Measurements from ENCODE around the gene SLC24A3.

SLC24A3 gene

DNA sequence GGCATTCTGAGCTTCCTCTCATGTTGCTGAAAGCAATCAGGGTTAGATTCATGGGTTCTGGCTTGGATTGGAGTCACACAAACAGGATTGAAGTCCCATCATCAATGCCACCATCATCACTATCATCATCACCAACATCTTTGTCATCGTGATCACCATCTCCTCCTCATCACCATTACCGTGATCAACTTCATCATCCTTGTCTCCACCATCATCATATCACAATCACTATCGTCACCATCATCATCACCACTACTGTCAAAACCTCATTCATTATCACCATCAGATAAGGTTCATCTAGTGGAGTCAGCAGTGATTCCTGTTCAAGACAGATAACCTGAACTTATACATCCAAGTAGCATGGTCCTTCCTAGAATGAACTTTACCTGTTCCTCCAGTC, 351.8 kb downstream of the SLC24A3 start:
- no peaks in the 10 kb centered on the region for H3K4me1 ChIP-seq (ENCODE audit: control insufficient read depth, insufficient read depth, low read length)
- H3K27ac ChIP-seq (ENCODE audit: extremely low read depth, low read depth, low read length), result no peak overlapping the region
- TF ChIP-seq, protein P1, sequence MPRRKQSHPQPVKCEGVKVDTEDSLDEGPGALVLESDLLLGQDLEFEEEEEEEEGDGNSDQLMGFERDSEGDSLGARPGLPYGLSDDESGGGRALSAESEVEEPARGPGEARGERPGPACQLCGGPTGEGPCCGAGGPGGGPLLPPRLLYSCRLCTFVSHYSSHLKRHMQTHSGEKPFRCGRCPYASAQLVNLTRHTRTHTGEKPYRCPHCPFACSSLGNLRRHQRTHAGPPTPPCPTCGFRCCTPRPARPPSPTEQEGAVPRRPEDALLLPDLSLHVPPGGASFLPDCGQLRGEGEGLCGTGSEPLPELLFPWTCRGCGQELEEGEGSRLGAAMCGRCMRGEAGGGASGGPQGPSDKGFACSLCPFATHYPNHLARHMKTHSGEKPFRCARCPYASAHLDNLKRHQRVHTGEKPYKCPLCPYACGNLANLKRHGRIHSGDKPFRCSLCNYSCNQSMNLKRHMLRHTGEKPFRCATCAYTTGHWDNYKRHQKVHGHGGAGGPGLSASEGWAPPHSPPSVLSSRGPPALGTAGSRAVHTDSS (tag by site-specific recombination; IDR thresholded peaks at IDR 0.05), result no peak
- TF ChIP-seq, protein P2, sequence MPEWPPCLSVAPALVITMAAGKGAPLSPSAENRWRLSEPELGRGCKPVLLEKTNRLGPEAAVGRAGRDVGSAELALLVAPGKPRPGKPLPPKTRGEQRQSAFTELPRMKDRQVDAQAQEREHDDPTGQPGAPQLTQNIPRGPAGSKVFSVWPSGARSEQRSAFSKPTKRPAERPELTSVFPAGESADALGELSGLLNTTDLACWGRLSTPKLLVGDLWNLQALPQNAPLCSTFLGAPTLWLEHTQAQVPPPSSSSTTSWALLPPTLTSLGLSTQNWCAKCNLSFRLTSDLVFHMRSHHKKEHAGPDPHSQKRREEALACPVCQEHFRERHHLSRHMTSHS (tag by site-specific recombination; IDR thresholded peaks at IDR 0.05), result no peak
- TF ChIP-seq, protein P3, sequence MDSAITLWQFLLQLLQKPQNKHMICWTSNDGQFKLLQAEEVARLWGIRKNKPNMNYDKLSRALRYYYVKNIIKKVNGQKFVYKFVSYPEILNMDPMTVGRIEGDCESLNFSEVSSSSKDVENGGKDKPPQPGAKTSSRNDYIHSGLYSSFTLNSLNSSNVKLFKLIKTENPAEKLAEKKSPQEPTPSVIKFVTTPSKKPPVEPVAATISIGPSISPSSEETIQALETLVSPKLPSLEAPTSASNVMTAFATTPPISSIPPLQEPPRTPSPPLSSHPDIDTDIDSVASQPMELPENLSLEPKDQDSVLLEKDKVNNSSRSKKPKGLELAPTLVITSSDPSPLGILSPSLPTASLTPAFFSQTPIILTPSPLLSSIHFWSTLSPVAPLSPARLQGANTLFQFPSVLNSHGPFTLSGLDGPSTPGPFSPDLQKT (IDR thresholded peaks at IDR 0.05; ENCODE audit: borderline replicate concordance, low read depth, low read length), result no peak
- TF ChIP-seq ZNF623 (tag by site-specific recombination; IDR thresholded peaks at IDR 0.05) (no peak), ZNF292 (tag by site-specific recombination; IDR thresholded peaks at IDR 0.05; ENCODE audit: borderline replicate concordance, low read depth) (no peak), MYNN (tag by site-specific recombination; IDR thresholded peaks at IDR 0.05; ENCODE audit: borderline replicate concordance) (no peak), ZNF354C (tag by site-specific recombination; IDR thresholded peaks at IDR 0.05; ENCODE audit: borderline replicate concordance, low read depth) (no peak)
- TF ChIP-seq, protein P4, sequence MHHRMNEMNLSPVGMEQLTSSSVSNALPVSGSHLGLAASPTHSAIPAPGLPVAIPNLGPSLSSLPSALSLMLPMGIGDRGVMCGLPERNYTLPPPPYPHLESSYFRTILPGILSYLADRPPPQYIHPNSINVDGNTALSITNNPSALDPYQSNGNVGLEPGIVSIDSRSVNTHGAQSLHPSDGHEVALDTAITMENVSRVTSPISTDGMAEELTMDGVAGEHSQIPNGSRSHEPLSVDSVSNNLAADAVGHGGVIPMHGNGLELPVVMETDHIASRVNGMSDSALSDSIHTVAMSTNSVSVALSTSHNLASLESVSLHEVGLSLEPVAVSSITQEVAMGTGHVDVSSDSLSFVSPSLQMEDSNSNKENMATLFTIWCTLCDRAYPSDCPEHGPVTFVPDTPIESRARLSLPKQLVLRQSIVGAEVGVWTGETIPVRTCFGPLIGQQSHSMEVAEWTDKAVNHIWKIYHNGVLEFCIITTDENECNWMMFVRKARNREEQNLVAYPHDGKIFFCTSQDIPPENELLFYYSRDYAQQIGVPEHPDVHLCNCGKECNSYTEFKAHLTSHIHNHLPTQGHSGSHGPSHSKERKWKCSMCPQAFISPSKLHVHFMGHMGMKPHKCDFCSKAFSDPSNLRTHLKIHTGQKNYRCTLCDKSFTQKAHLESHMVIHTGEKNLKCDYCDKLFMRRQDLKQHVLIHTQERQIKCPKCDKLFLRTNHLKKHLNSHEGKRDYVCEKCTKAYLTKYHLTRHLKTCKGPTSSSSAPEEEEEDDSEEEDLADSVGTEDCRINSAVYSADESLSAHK (tag by site-specific recombination; IDR thresholded peaks at IDR 0.05), result no peak
- H3K9me3 ChIP-seq (ENCODE audit: control insufficient read depth, insufficient read depth, low read depth, low read length), result no peaks in the 10 kb centered on the region
- no peaks in the 10 kb centered on the region for H3K36me3 ChIP-seq (ENCODE audit: control insufficient read depth in 2 of 2, insufficient read depth in 1 of 2, low read length in 2 of 2)
- H3K4me3 ChIP-seq (ENCODE audit: low read depth, low read length), result no peak overlapping the region
- ChIA-PET CTCF (no interaction called here), POLR2A (no interaction called here)

DNA sequence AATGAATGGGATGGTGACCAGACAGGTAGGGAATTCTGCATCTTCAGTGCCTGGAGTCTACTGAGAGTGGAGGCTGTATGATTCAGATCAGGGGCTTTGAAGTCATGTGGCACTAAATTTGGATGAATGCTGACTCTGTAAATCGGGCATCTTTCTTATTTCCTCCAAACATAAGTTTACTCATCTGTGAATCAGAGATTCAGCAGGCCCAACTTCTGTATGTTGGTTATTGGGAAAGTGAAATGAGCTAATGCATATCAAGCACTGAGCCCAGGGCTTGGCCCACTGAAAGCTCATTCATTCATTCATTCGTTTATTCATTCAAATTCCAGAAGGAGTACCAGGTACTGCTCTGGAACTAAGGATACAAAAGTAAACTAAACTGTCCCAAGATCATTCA, 353.3 kb downstream of the SLC24A3 start:
- no peak overlapping the region for H3K27ac ChIP-seq (ENCODE audit: extremely low read depth, low read depth, low read length)
- H3K4me1 ChIP-seq (ENCODE audit: control insufficient read depth, insufficient read depth, low read length), result no peaks in the 10 kb centered on the region
- TF ChIP-seq ZSCAN23 (tag by site-specific recombination; IDR thresholded peaks at IDR 0.05) (no peak), ZNF791 (tag by site-specific recombination; IDR thresholded peaks at IDR 0.05) (no peak), ZNF837 (tag by site-specific recombination; IDR thresholded peaks at IDR 0.05) (no peak), KLF7 (tag by site-specific recombination; IDR thresholded peaks at IDR 0.05; ENCODE audit: borderline replicate concordance) (no peak)
- TF ChIP-seq, protein P5, sequence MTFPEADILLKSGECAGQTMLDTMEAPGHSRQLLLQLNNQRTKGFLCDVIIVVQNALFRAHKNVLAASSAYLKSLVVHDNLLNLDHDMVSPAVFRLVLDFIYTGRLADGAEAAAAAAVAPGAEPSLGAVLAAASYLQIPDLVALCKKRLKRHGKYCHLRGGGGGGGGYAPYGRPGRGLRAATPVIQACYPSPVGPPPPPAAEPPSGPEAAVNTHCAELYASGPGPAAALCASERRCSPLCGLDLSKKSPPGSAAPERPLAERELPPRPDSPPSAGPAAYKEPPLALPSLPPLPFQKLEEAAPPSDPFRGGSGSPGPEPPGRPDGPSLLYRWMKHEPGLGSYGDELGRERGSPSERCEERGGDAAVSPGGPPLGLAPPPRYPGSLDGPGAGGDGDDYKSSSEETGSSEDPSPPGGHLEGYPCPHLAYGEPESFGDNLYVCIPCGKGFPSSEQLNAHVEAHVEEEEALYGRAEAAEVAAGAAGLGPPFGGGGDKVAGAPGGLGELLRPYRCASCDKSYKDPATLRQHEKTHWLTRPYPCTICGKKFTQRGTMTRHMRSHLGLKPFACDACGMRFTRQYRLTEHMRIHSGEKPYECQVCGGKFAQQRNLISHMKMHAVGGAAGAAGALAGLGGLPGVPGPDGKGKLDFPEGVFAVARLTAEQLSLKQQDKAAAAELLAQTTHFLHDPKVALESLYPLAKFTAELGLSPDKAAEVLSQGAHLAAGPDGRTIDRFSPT (tag by site-specific recombination; IDR thresholded peaks at IDR 0.05), result no peak
- no peak overlapping the region for H3K4me3 ChIP-seq (ENCODE audit: low read depth, low read length)
- H3K36me3 ChIP-seq (ENCODE audit: control insufficient read depth in 2 of 2, insufficient read depth in 1 of 2, low read length in 2 of 2), result no peaks in the 10 kb centered on the region
- H3K9me3 ChIP-seq (ENCODE audit: control insufficient read depth, insufficient read depth, low read depth, low read length), result no peaks in the 10 kb centered on the region
- CTCF ChIA-PET, result interaction anchor here (0.9 kb wide), 1 partner anchor 509 kb away, joined by 4 read pairs; no protein-coding TSS in a partner anchor
- POLR2A ChIA-PET, result no interaction called here
